Activated effector memory CD4-positive, alpha-beta T cell treated with Interleukin-2 at 50 U/mL for 16 hours (primary cell): ENCODE results near the gene CPNE4.

Experiments used
- DNase-seq: peaks from one replicate; pipeline ENCODE4 v3.0.0-alpha.2; 2020

Gene CPNE4

GRCh38 chr3:131730581-131730980 lies 304.2 kb downstream of the CPNE4 start:
- no peak for DNase-seq

- DNase-seq: no peak
Measured at GRCh38 chr3:131729643-131730017, 305.2 kb downstream of the CPNE4 start.

GRCh38 chr3:131728898-131729642 lies 305.7 kb downstream of the CPNE4 start:
- no peak for DNase-seq

- DNase-seq: no peak
Measured at GRCh38 chr3:131725414-131725813, 309.4 kb downstream of the CPNE4 start.

- DNase-seq: no peak
Measured at GRCh38 chr3:131723343-131723742, 311.5 kb downstream of the CPNE4 start.

- DNase-seq: no peak
Measured at GRCh38 chr3:131717493-131717892, 317.3 kb downstream of the CPNE4 start.

GRCh38 chr3:131716943-131717342 lies 317.9 kb downstream of the CPNE4 start:
- no peak for DNase-seq

GRCh38 chr3:131716007-131716406 lies 318.8 kb downstream of the CPNE4 start:
- no peak for DNase-seq

GRCh38 chr3:131714585-131715220 lies 320.1 kb downstream of the CPNE4 start:
- DNase-seq: no peak

GRCh38 chr3:131713416-131714123 lies 321.2 kb downstream of the CPNE4 start:
- no peak for DNase-seq

- DNase-seq: no peak
Measured at GRCh38 chr3:131712662-131713061, 322.2 kb downstream of the CPNE4 start.

- no peak for DNase-seq
Measured at GRCh38 chr3:131711114-131711768, 323.6 kb downstream of the CPNE4 start.

GRCh38 chr3:131708241-131708640 lies 326.6 kb downstream of the CPNE4 start:
- no peak for DNase-seq

GRCh38 chr3:131705558-131706051 lies 329.2 kb downstream of the CPNE4 start:
- DNase-seq: no peak

- DNase-seq: no peak
Measured at GRCh38 chr3:131705099-131705498, 329.7 kb downstream of the CPNE4 start.

GRCh38 chr3:131704098-131704497 lies 330.7 kb downstream of the CPNE4 start:
- no peak for DNase-seq

GRCh38 chr3:131702146-131702545 lies 332.7 kb downstream of the CPNE4 start:
- no peak for DNase-seq

- DNase-seq: no peak
Measured at GRCh38 chr3:131701153-131701770, 333.6 kb downstream of the CPNE4 start.

- DNase-seq: no peak
Measured at GRCh38 chr3:131699001-131699400, 335.8 kb downstream of the CPNE4 start.

- no peak for DNase-seq
Measured at GRCh38 chr3:131694376-131694775, 340.4 kb downstream of the CPNE4 start.

- no peak for DNase-seq
Measured at GRCh38 chr3:131692356-131692755, 342.5 kb downstream of the CPNE4 start.

- no peak for DNase-seq
Measured at GRCh38 chr3:131690800-131691199, 344.0 kb downstream of the CPNE4 start.

GRCh38 chr3:131688370-131688769 lies 346.4 kb downstream of the CPNE4 start:
- DNase-seq: no peak
